ENCODE data around the gene ESYT3. TPM values are rescaled to one million over a fixed set of nuclear protein-coding genes. Genes with fewer than 3 reads are reported as not detected.

ESYT3 gene
- total RNA-seq, 3 donors from 2014 or later = 0.32 to 4.2 (median 2.3) TPM

- no peak for DNase-seq (ENCODE audit: low spot score in 2 of 2)
- TF ChIP-seq, protein P1, sequence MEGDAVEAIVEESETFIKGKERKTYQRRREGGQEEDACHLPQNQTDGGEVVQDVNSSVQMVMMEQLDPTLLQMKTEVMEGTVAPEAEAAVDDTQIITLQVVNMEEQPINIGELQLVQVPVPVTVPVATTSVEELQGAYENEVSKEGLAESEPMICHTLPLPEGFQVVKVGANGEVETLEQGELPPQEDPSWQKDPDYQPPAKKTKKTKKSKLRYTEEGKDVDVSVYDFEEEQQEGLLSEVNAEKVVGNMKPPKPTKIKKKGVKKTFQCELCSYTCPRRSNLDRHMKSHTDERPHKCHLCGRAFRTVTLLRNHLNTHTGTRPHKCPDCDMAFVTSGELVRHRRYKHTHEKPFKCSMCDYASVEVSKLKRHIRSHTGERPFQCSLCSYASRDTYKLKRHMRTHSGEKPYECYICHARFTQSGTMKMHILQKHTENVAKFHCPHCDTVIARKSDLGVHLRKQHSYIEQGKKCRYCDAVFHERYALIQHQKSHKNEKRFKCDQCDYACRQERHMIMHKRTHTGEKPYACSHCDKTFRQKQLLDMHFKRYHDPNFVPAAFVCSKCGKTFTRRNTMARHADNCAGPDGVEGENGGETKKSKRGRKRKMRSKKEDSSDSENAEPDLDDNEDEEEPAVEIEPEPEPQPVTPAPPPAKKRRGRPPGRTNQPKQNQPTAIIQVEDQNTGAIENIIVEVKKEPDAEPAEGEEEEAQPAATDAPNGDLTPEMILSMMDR (IDR thresholded peaks at IDR 0.05) = no peak
- TF ChIP-seq POLR2AphosphoS5 (IDR thresholded peaks at IDR 0.05) (no peak), POLR2A (IDR thresholded peaks at IDR 0.05) (no peak)
- Histone ChIP-seq H3K4me3 (no peak overlapping the region), H3K27ac (peak overlapping the region; percentile 85), H3K4me1 (peaks cover 0 to 3% of the 10 kb centered on the region in 2 donors), H3K27me3 (no peaks in the 10 kb centered on the region), H3K9me3 (no peaks in the 10 kb centered on the region), H3K36me3 (no peaks in the 10 kb centered on the region)
- intact Hi-C loops (cut with DNase I; ENCODE audit: low total_unique reads) = no loop called here
Observed at GRCh38 chr3:138390582-138390932, 43.9 kb upstream of the ESYT3 start.

DNA sequence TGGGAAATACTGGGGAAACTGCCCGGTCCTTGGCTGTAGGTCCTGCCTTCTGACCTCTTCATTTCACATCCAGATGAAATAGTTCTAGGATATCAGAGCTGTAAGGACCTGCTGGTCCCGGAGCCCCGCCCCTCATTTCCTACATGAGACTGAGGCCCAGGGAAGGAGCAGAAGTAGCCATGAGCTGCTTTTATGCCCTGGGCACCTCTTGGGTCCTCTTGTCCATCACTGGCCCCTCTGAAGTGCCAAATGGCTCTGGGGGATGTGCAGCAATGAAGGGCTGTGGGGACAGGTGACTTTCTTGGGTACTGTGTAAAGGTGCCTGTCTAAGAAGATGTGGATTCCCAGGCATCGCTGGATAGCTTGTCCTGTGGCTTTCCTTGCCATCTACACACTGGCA is 40.3 kb upstream of the ESYT3 start:
- H3K27ac ChIP-seq = no peak overlapping the region
- intact Hi-C loops (cut with DNase I; ENCODE audit: low total_unique reads) = no loop called here
- no peaks in the 10 kb centered on the region for H3K9me3 ChIP-seq
- H3K4me3 ChIP-seq = no peak overlapping the region
- peaks cover 0 to 1% of the 10 kb centered on the region in 2 donors for H3K4me1 ChIP-seq
- no peaks in the 10 kb centered on the region for H3K36me3 ChIP-seq
- no peak for DNase-seq (ENCODE audit: low spot score in 2 of 2)
- no peak for TF ChIP-seq POLR2AphosphoS5 (IDR thresholded peaks at IDR 0.05)
- TF ChIP-seq, protein P1 (IDR thresholded peaks at IDR 0.05) = no peak
- TF ChIP-seq POLR2A (IDR thresholded peaks at IDR 0.05) = no peak
- H3K27me3 ChIP-seq = no peaks in the 10 kb centered on the region

DNA sequence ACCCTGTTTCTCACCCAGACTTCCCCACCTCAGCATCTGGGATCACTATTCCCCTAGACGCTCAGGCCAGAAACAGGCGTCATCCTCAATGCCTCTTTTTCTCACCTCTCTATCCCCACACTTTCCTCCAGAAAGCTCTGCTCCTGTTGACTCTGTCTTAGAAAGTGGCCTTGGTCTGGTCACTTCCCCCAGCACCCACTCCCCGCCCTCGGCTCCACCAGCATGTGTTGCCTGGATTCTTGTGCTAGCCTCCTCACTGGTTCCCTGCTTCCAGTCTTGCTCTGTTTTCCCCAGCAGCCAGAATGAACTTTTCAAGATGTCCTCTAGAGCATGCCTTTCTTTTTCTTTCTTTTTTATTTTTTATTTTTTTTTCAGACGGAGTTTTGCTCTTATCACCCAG is 39.7 kb upstream of the ESYT3 start:
- TF ChIP-seq, protein P1 (IDR thresholded peaks at IDR 0.05) = no peak
- no peak for TF ChIP-seq POLR2AphosphoS5 (IDR thresholded peaks at IDR 0.05)
- no peak for TF ChIP-seq POLR2A (IDR thresholded peaks at IDR 0.05)
- intact Hi-C loops (cut with DNase I; ENCODE audit: low total_unique reads) = no loop called here

DNA sequence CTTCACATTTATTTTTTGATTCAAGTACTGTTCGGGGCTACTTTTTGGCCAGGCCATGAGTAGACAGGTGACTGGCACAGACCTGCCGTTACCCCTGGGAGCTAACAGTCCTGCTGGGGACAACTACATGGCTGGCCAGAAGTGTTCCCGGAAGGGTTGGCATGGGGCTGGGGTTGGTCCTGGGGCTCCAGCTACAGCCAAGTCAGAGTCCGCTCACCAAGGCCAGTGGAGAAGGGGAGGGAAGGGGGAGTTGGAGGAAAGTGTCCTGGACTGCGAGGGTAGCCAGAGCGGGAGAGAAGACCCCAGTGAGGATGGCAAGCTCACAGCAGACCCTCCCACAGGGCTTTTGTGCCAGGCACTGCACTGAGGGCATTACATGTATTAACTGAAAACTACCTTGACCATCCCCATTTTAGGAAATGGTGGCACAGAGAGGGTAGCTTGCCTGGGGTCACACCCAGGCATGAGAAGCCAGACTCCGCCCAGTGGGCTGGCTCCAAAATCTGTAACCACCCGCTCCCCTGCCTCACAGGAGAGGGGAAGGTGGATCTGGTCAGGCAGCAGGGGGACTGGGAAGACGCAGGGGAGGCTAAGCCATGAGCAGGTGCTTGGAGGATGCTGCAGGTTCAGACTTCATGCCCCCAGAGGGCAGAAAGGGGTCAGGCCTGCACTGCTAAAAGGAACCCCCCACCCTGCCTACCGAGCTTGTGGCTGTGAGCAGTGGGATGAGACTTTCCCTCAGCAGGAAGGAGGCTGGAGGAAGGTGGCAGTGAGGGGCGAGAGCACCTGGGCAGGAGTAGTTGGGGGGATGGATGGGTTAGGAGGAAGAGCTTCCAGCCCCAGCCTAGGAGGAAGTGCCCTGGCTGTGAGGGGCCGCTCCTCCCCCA is 38.3 kb upstream of the ESYT3 start:
- intact Hi-C loops (cut with DNase I; ENCODE audit: low total_unique reads) = no loop called here
- H3K36me3 ChIP-seq = no peaks in the 10 kb centered on the region
- H3K27ac ChIP-seq = no peak overlapping the region
- H3K4me1 ChIP-seq = no peaks in the 10 kb centered on the region
- H3K4me3 ChIP-seq = no peak overlapping the region
- H3K27me3 ChIP-seq = no peaks in the 10 kb centered on the region
- DNase-seq (ENCODE audit: low spot score in 2 of 2) = no peak
- no peak for TF ChIP-seq POLR2A (IDR thresholded peaks at IDR 0.05)
- TF ChIP-seq, protein P1 (IDR thresholded peaks at IDR 0.05) = no peak
- no peak for TF ChIP-seq POLR2AphosphoS5 (IDR thresholded peaks at IDR 0.05)
- H3K9me3 ChIP-seq = no peaks in the 10 kb centered on the region

More for the DNA sequence above, 39.7 kb upstream of the ESYT3 start:
- Histone ChIP-seq H3K9me3 (no peaks in the 10 kb centered on the region), H3K27ac (no peak overlapping the region), H3K27me3 (no peaks in the 10 kb centered on the region), H3K4me3 (no peak overlapping the region), H3K36me3 (no peaks in the 10 kb centered on the region), H3K4me1 (no peaks in the 10 kb centered on the region)
- DNase-seq (ENCODE audit: low spot score in 2 of 2) = no peak

- Histone ChIP-seq H3K4me1 (no peaks in the 10 kb centered on the region), H3K27ac (no peak overlapping the region), H3K4me3 (no peak overlapping the region), H3K9me3 (no peaks in the 10 kb centered on the region), H3K36me3 (no peaks in the 10 kb centered on the region), H3K27me3 (no peaks in the 10 kb centered on the region)
- no peak for TF ChIP-seq POLR2A (IDR thresholded peaks at IDR 0.05)
- intact Hi-C loops (cut with DNase I; ENCODE audit: low total_unique reads) = no loop called here
- no peak for DNase-seq (ENCODE audit: low spot score in 2 of 2)
Observed at GRCh38 chr3:138396752-138397410, 37.5 kb upstream of the ESYT3 start.

Measured in breast epithelium (tissue), 4 donors.